Measurements from ENCODE around the gene PPP2R3B. TPM values are rescaled to one million over a fixed set of nuclear protein-coding genes. Genes with fewer than 3 reads are reported as not detected.

Gene PPP2R3B
- total and polyA plus RNA-seq, 2 donors (not counting 1 experiment from before 2014, with no cell fraction given): 43.3 to 47.6 TPM

GRCh38 chrX:313546-313945, 73.2 kb downstream of the PPP2R3B start:
- Histone ChIP-seq H3K9me3 (ENCODE audit: control extremely low read depth in 1 of 3, control insufficient read depth in 2 of 3, insufficient read depth in 1 of 3, low read length in 2 of 3) (peaks cover 0 to 15% (median 0%) of the 10 kb centered on the region in 3 donors), H3K27ac (ENCODE audit: low read length in 2 of 2) (no peak overlapping the region), H3K27me3 (replicated peaks in 1 of 4; ENCODE audit: control extremely low read depth in 1 of 4, control insufficient read depth in 3 of 4, insufficient read depth in 4 of 4, low read length in 3 of 4) (no peaks in the 10 kb centered on the region), H3K4me3 (ENCODE audit: control extremely low read depth in 1 of 5, extremely low read depth in 1 of 5, insufficient read depth in 1 of 5, low read depth in 2 of 5, low read length in 4 of 5) (no peak overlapping the region), H3K4me2 (replicated peaks; ENCODE audit: low read depth, low read length, poor library complexity, severe bottlenecking) (no peak overlapping the region), H3K9ac (ENCODE audit: low read length) (no peak overlapping the region), H3K79me2 (ENCODE audit: control insufficient read depth, insufficient read depth, low read length) (peaks cover 11% of the 10 kb centered on the region), H3K36me3 (replicated peaks in 1 of 2; ENCODE audit: control extremely low read depth in 1 of 2, control insufficient read depth in 1 of 2, extremely low read depth in 1 of 2, insufficient read depth in 2 of 2, low read length in 1 of 2) (peaks cover 4 to 53% of the 10 kb centered on the region in 2 experiments), H2AFZ (ENCODE audit: insufficient read depth, low read depth, low read length, poor library complexity, severe bottlenecking) (no peak overlapping the region), H4K20me1 (ENCODE audit: control insufficient read depth, insufficient read depth, low read length, poor library complexity, severe bottlenecking) (peaks cover 14% of the 10 kb centered on the region), H3K4me1 (ENCODE audit: control insufficient read depth in 2 of 2, insufficient read depth in 2 of 2, low read length in 2 of 2) (peaks cover 0 to 11% of the 10 kb centered on the region in 2 donors)
- Mint-ChIP-seq H3K27ac (no peak overlapping the region), H3K4me3 (no peak overlapping the region), H3K4me1 (peaks cover 11% of the 10 kb centered on the region), H3K27me3 (no peaks in the 10 kb centered on the region), H3K9me3 (ENCODE audit: insufficient read depth) (no peaks in the 10 kb centered on the region)
- TF ChIP-seq CTCF (IDR thresholded peaks at IDR 0.05) (no peak), EZH2 (IDR thresholded peaks at IDR 0.05; ENCODE audit: borderline replicate concordance, insufficient read depth, low read depth, low read length, poor library complexity, severe bottlenecking) (no peak)
- intact Hi-C loops (cut with micrococcal nuclease): no loop called here
- WGBS (ENCODE audit: insufficient coverage): 97% methylated on average over 7 of the region's 8 CpGs
- ChIA-PET CTCF (no interaction called here), POLR2A (no interaction called here)
- ATAC-seq (ENCODE audit: low read depth): no peak
- DNase-seq: no peak

DNA sequence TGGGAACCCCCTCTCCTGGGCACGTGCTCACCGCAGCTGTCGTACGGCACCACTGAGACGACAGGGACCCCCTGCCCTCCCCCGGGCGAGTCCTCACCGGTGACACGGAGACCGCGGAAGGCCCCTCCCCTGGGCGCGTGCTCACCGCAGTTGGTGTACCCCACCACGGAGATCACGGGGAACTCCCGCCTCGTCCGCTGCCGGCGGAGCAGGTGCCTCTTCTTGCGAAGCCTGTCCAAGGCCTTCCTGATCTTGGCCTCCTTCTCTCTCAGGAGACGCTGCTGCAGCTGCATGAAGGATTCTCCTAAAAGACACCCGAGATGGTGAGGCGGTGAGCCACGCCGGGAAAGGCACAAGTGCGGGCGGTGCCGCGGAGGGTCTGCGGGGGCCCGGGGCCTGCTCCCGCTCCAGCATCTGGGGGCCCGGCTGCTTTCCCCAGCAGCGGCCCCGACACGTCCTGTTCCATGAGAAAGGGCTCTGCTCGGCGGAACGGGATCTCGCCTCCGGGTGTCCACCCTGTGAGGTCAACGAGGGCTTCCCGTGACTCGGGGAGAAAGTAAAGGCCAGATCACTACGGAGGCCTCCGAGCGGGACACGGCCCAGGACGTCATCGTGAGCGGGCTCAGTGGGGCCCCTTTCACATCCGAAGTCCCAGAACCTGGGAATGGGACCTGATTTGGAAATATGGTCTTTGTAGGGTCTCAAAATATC, 73.9 kb downstream of the PPP2R3B start:
- no peak overlapping the region for H2AFZ ChIP-seq (ENCODE audit: insufficient read depth, low read depth, low read length, poor library complexity, severe bottlenecking)
- no peaks in the 10 kb centered on the region for H3K27me3 ChIP-seq (replicated peaks in 1 of 4; ENCODE audit: control extremely low read depth in 1 of 4, control insufficient read depth in 3 of 4, insufficient read depth in 4 of 4, low read length in 3 of 4)
- Mint-ChIP-seq H3K4me1 (peaks cover 7% of the 10 kb centered on the region), H3K27me3 (no peaks in the 10 kb centered on the region), H3K4me3 (no peak overlapping the region), H3K27ac (no peak overlapping the region), H3K9me3 (ENCODE audit: insufficient read depth) (no peaks in the 10 kb centered on the region)
- peaks cover 0 to 11% (median 0%) of the 10 kb centered on the region in 3 donors for H3K9me3 ChIP-seq (ENCODE audit: control extremely low read depth in 1 of 3, control insufficient read depth in 2 of 3, insufficient read depth in 1 of 3, low read length in 2 of 3)
- H3K79me2 ChIP-seq (ENCODE audit: control insufficient read depth, insufficient read depth, low read length): peaks cover 11% of the 10 kb centered on the region
- no peak overlapping the region for H3K27ac ChIP-seq (ENCODE audit: low read length in 2 of 2)
- H3K4me1 ChIP-seq (ENCODE audit: control insufficient read depth in 2 of 2, insufficient read depth in 2 of 2, low read length in 2 of 2): peaks cover 0 to 9% of the 10 kb centered on the region in 2 donors
- DNase-seq (no peak), ATAC-seq (ENCODE audit: low read depth) (no peak)
- H3K36me3 ChIP-seq (replicated peaks in 1 of 2; ENCODE audit: control extremely low read depth in 1 of 2, control insufficient read depth in 1 of 2, extremely low read depth in 1 of 2, insufficient read depth in 2 of 2, low read length in 1 of 2): peaks cover 4 to 60% of the 10 kb centered on the region in 2 experiments
- ChIA-PET POLR2A (no interaction called here), CTCF (no interaction called here)
- TF ChIP-seq EZH2 (IDR thresholded peaks at IDR 0.05; ENCODE audit: borderline replicate concordance, insufficient read depth, low read depth, low read length, poor library complexity, severe bottlenecking): no peak
- TF ChIP-seq CTCF (IDR thresholded peaks at IDR 0.05): no peak
- H3K9ac ChIP-seq (ENCODE audit: low read length): no peak overlapping the region
- H3K4me2 ChIP-seq (replicated peaks; ENCODE audit: low read depth, low read length, poor library complexity, severe bottlenecking): no peak overlapping the region
- intact Hi-C loops (cut with micrococcal nuclease): no loop called here
- H3K4me3 ChIP-seq (ENCODE audit: control extremely low read depth in 1 of 5, extremely low read depth in 1 of 5, insufficient read depth in 1 of 5, low read depth in 2 of 5, low read length in 4 of 5): no peak overlapping the region
- 95% methylated on average over 54 of the region's 54 CpGs for WGBS (ENCODE audit: insufficient coverage)
- peaks cover 14% of the 10 kb centered on the region for H4K20me1 ChIP-seq (ENCODE audit: control insufficient read depth, insufficient read depth, low read length, poor library complexity, severe bottlenecking)
